ENCODE results near the gene CACNA1G. TPM values are rescaled to one million over a fixed set of nuclear protein-coding genes. Genes with fewer than 3 reads are reported as not detected.

CACNA1G gene
- polyA plus RNA-seq, 1 donor (not counting 4 experiments of a cell fraction or from before 2014, with no cell fraction given), result 0.07 TPM

DNA sequence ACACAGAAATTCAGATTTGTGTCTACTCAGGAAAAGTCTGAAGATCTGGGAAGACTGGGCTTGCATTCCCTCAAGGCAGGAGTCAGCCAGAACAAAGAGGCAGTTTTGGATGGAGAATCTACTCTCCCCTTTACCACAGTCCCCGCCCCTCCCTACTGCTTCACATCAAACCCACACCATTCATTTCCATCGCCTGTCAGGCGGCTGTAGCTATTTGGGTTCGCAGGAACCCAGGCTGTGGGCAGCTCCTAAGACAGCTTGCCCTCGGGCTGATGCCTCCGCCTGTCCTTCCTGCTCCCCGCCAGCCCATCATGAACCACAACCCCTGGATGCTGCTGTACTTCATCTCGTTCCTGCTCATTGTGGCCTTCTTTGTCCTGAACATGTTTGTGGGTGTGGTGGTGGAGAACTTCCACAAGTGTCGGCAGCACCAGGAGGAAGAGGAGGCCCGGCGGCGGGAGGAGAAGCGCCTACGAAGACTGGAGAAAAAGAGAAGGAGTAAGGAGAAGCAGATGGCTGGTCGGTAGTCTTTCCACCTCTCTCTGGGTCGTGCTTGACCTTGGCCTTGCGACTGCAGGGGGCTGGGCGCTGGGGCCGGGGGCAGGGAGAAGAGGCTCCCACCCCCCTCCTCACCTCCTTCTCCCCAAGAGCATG, 47.1 kb downstream of the CACNA1G start:
- Histone ChIP-seq H2AFZ (ENCODE audit: control insufficient read depth, low read length) (no peak overlapping the region), H3K4me1 (ENCODE audit: control insufficient read depth, extremely low read depth, insufficient read depth, low read length) (peaks cover 2% of the 10 kb centered on the region), H4K20me1 (ENCODE audit: control insufficient read depth, extremely low read depth, insufficient read depth, low read length) (no peaks in the 10 kb centered on the region), H3K27me3 (ENCODE audit: control insufficient read depth, extremely low read depth, insufficient read depth, low read length) (peaks cover 53% of the 10 kb centered on the region), H3K79me2 (ENCODE audit: control insufficient read depth, insufficient read depth, low read length) (no peaks in the 10 kb centered on the region), H3K27ac (ENCODE audit: control insufficient read depth, insufficient read depth, low read length) (no peak overlapping the region), H3K4me2 (ENCODE audit: control insufficient read depth, extremely low read depth, insufficient read depth, low read depth, low read length) (no peak overlapping the region), H3K9me1 (ENCODE audit: control insufficient read depth, extremely low read depth, insufficient read depth, low read length) (no peaks in the 10 kb centered on the region), H3K9ac (ENCODE audit: control insufficient read depth, extremely low read depth, insufficient read depth, low read length) (no peak overlapping the region), H3K36me3 (ENCODE audit: control insufficient read depth in 2 of 2, extremely low read depth in 1 of 2, insufficient read depth in 2 of 2, low read length in 2 of 2) (no peaks in the 10 kb centered on the region), H3K9me3 (ENCODE audit: control insufficient read depth, low read depth, low read length) (no peaks in the 10 kb centered on the region), H3K4me3 (ENCODE audit: control insufficient read depth in 2 of 3, extremely low read depth in 1 of 3, insufficient read depth in 2 of 3, low read depth in 1 of 3, low read length in 3 of 3) (no peak overlapping the region)
- TF ChIP-seq, protein P1, sequence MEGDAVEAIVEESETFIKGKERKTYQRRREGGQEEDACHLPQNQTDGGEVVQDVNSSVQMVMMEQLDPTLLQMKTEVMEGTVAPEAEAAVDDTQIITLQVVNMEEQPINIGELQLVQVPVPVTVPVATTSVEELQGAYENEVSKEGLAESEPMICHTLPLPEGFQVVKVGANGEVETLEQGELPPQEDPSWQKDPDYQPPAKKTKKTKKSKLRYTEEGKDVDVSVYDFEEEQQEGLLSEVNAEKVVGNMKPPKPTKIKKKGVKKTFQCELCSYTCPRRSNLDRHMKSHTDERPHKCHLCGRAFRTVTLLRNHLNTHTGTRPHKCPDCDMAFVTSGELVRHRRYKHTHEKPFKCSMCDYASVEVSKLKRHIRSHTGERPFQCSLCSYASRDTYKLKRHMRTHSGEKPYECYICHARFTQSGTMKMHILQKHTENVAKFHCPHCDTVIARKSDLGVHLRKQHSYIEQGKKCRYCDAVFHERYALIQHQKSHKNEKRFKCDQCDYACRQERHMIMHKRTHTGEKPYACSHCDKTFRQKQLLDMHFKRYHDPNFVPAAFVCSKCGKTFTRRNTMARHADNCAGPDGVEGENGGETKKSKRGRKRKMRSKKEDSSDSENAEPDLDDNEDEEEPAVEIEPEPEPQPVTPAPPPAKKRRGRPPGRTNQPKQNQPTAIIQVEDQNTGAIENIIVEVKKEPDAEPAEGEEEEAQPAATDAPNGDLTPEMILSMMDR (optimal IDR thresholded peaks at IDR 0.05 in 1 of 3, IDR thresholded peaks at IDR 0.05 in 1 of 3, conservative IDR thresholded peaks at IDR 0.05 in 1 of 3; ENCODE audit: extremely low read depth in 1 of 3, insufficient read depth in 2 of 3, low read length in 3 of 3), result no peak
- TF ChIP-seq EZH2 (IDR thresholded peaks at IDR 0.05; ENCODE audit: low read length), result no peak
- dilution Hi-C loops (cut with MboI; ENCODE audit: extremely low pct_ligation_motif_present, low sequenced_read_pairs), result no loop called here
- no peak for FAIRE-seq
- no peak for DNase-seq (ENCODE audit: low read depth, low spot score)

GRCh38 chr17:50608700-50609379, 48.3 kb downstream of the CACNA1G start:
- no peak for FAIRE-seq
- no peak for DNase-seq (ENCODE audit: low read depth, low spot score)
- H3K9me1 ChIP-seq (ENCODE audit: control insufficient read depth, extremely low read depth, insufficient read depth, low read length), result no peaks in the 10 kb centered on the region
- H3K27me3 ChIP-seq (ENCODE audit: control insufficient read depth, extremely low read depth, insufficient read depth, low read length), result peaks cover 41% of the 10 kb centered on the region
- TF ChIP-seq, protein P1 (optimal IDR thresholded peaks at IDR 0.05 in 1 of 3, IDR thresholded peaks at IDR 0.05 in 1 of 3, conservative IDR thresholded peaks at IDR 0.05 in 1 of 3; ENCODE audit: extremely low read depth in 1 of 3, insufficient read depth in 2 of 3, low read length in 3 of 3), result no peak
- TF ChIP-seq EZH2 (IDR thresholded peaks at IDR 0.05; ENCODE audit: low read length), result no peak
- dilution Hi-C loops (cut with MboI; ENCODE audit: extremely low pct_ligation_motif_present, low sequenced_read_pairs), result no loop called here
- no peaks in the 10 kb centered on the region for H4K20me1 ChIP-seq (ENCODE audit: control insufficient read depth, extremely low read depth, insufficient read depth, low read length)
- H3K27ac ChIP-seq (ENCODE audit: control insufficient read depth, insufficient read depth, low read length), result no peak overlapping the region
- H3K9me3 ChIP-seq (ENCODE audit: control insufficient read depth, low read depth, low read length), result no peaks in the 10 kb centered on the region
- H2AFZ ChIP-seq (ENCODE audit: control insufficient read depth, low read length), result no peak overlapping the region
- no peaks in the 10 kb centered on the region for H3K79me2 ChIP-seq (ENCODE audit: control insufficient read depth, insufficient read depth, low read length)
- no peak overlapping the region for H3K4me2 ChIP-seq (ENCODE audit: control insufficient read depth, extremely low read depth, insufficient read depth, low read depth, low read length)
- no peak overlapping the region for H3K9ac ChIP-seq (ENCODE audit: control insufficient read depth, extremely low read depth, insufficient read depth, low read length)
- H3K4me3 ChIP-seq (ENCODE audit: control insufficient read depth in 2 of 3, extremely low read depth in 1 of 3, insufficient read depth in 2 of 3, low read depth in 1 of 3, low read length in 3 of 3), result no peak overlapping the region
- peaks cover 2% of the 10 kb centered on the region for H3K4me1 ChIP-seq (ENCODE audit: control insufficient read depth, extremely low read depth, insufficient read depth, low read length)
- no peaks in the 10 kb centered on the region for H3K36me3 ChIP-seq (ENCODE audit: control insufficient read depth in 2 of 2, extremely low read depth in 1 of 2, insufficient read depth in 2 of 2, low read length in 2 of 2)
